ENCODE measurements around the gene ARHGEF40.

ARHGEF40 gene

DNA sequence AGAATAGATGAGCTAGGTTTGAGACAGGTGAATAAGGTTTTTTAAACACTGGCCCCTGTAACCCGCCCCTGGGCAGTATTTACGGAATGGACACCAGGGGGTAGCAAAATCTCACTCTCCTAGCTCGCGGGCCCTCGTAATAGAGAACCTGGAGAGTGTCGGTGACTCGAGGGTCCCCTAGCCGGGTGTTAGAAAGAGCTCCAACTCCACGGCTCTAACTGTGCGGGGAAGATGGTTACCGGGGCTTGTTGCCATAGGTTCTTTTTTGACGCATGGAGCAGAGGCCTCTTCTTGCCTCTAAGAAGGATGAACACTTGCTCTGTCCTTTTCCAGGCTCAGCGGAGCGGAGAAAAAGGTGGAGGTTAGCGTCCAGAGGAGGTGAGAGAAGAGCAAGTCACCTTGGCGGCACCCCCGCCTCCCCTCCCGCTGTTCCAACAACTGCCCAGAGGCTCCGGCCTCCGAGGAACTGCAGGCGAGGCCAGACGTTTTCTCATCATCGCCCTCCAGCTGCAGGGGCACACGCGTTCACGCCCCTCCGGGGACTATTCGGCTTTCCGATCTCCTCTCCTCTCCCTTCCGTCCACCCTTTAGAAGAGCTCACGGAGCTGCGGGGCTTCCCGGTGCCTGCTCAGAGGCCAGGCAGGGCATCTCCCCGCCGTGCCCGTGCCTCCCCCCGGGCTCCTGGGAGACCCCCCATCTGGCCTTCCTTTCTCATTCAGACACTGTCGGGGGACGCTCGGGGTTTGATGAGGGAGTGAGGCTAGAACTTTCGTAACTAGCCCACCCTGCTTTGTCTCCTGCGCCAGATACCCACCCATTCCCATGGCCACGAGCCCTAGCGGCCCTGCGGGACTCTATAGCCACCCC, 1.4 kb upstream of the ARHGEF40 start:
- TF ChIP-seq, protein P1, sequence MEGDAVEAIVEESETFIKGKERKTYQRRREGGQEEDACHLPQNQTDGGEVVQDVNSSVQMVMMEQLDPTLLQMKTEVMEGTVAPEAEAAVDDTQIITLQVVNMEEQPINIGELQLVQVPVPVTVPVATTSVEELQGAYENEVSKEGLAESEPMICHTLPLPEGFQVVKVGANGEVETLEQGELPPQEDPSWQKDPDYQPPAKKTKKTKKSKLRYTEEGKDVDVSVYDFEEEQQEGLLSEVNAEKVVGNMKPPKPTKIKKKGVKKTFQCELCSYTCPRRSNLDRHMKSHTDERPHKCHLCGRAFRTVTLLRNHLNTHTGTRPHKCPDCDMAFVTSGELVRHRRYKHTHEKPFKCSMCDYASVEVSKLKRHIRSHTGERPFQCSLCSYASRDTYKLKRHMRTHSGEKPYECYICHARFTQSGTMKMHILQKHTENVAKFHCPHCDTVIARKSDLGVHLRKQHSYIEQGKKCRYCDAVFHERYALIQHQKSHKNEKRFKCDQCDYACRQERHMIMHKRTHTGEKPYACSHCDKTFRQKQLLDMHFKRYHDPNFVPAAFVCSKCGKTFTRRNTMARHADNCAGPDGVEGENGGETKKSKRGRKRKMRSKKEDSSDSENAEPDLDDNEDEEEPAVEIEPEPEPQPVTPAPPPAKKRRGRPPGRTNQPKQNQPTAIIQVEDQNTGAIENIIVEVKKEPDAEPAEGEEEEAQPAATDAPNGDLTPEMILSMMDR (IDR thresholded peaks at IDR 0.05) = peak; percentile 45
- Mint-ChIP-seq H3K4me3 (peak overlapping the region; percentile 88), H3K9me3 (no peaks in the 10 kb centered on the region), H3K4me1 (peaks cover 61% of the 10 kb centered on the region), H3K27me3 (ENCODE audit: low read depth, poor library complexity) (peaks cover 3% of the 10 kb centered on the region), H3K27ac (peak overlapping the region; percentile 94), H3K36me3 (ENCODE audit: low read depth) (peaks cover 7% of the 10 kb centered on the region)
- DNase-seq = peak; percentile 57

DNA sequence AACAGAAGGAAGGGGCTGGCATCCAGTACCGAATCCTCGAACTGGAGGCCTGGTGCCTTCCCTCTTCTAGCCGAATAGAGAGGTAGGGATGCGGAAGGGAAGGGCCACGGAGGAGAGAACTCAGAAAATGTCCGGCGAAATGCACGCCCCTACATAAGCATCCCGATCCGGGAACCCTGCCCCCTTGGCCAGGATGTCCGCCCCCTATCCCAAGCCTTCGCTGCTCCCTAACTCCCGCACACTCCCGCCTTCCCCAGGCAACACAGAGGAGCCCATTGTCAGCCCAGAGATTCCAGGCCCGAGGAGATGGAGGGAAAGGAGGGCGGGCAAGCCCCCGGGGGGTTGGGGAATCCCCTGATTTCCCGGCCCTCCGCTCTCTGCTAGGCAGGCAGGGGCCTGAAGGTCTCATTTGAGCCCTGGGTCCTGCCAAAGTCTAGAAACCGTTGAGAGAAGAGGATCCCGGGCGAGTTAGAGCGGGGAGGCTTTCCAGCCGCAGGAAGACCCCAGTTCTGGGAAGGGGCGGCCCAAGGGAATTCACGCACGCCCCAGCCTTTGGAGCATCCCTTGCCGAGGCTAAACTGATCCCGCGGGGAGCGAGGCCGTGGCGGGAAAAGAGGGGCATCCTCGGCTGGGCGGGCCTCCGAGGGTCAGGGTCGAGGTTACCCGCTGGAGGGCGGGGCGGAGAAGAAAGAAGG, 569 bp upstream of the ARHGEF40 start:
- Mint-ChIP-seq H3K36me3 (ENCODE audit: low read depth) (peaks cover 9% of the 10 kb centered on the region), H3K9me3 (no peaks in the 10 kb centered on the region), H3K27me3 (ENCODE audit: low read depth, poor library complexity) (peaks cover 3% of the 10 kb centered on the region), H3K27ac (peak overlapping the region; percentile 94), H3K4me3 (peak overlapping the region; percentile 88), H3K4me1 (peaks cover 62% of the 10 kb centered on the region)
- peak; percentile 52 for DNase-seq
- TF ChIP-seq, protein P1 (IDR thresholded peaks at IDR 0.05) = no peak

DNA sequence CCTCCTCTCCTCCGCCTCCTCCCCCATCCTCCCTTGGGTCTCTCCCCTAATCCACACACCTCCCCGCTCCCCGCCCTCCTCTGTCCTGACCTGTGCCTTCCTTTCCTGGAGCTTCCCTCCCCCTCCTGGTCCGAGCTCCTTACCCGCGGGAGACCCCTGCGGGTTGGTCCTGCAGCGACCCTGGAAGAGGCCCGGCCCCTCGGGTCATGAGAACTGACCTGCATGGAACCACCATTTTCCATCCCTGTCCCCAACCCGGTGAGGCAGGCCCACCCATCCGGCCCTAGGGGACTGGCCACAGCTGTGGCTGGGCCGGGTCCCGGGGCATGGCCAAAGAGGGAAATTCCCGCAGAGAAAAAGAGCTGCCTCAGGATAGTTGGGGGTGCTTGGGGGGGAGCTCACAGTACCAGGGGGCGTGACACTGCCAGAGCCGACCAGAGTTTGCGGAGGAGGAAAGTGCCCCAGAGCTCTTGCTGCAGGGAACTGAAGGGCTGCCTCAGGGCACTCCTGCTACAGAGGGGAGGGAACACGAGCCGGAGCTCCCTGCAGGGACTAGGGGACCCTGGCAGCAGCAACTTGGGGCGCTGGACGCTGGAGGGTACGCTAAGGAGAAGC, 613 bp downstream of the ARHGEF40 start:
- Mint-ChIP-seq H3K36me3 (ENCODE audit: low read depth) (peaks cover 20% of the 10 kb centered on the region), H3K9me3 (no peaks in the 10 kb centered on the region), H3K27me3 (ENCODE audit: low read depth, poor library complexity) (no peaks in the 10 kb centered on the region), H3K4me1 (peaks cover 58% of the 10 kb centered on the region), H3K27ac (peak overlapping the region; percentile 99), H3K4me3 (peak overlapping the region; percentile 94)
- DNase-seq = peak; percentile 82
- TF ChIP-seq, protein P1 (IDR thresholded peaks at IDR 0.05) = no peak

- H3K9me3 Mint-ChIP-seq = no peaks in the 10 kb centered on the region
- peak; percentile 76 for DNase-seq
- H3K4me3 Mint-ChIP-seq = peak overlapping the region; percentile 94
- H3K27me3 Mint-ChIP-seq (ENCODE audit: low read depth, poor library complexity) = no peaks in the 10 kb centered on the region
- peaks cover 28% of the 10 kb centered on the region for H3K36me3 Mint-ChIP-seq (ENCODE audit: low read depth)
- peaks cover 61% of the 10 kb centered on the region for H3K4me1 Mint-ChIP-seq
- TF ChIP-seq, protein P1 (IDR thresholded peaks at IDR 0.05) = no peak
- H3K27ac Mint-ChIP-seq = peak overlapping the region; percentile 99
These were observed 1.3 kb downstream of the ARHGEF40 start for GRCh38 chr14:21071225-21072030.

GRCh38 chr14:21072031-21072473, 1.9 kb downstream of the ARHGEF40 start:
- peaks cover 56% of the 10 kb centered on the region for H3K4me1 Mint-ChIP-seq
- no peaks in the 10 kb centered on the region for H3K9me3 Mint-ChIP-seq
- H3K27ac Mint-ChIP-seq = peak overlapping the region; percentile 99
- no peaks in the 10 kb centered on the region for H3K27me3 Mint-ChIP-seq (ENCODE audit: low read depth, poor library complexity)
- DNase-seq = no peak
- peaks cover 34% of the 10 kb centered on the region for H3K36me3 Mint-ChIP-seq (ENCODE audit: low read depth)
- peak overlapping the region; percentile 94 for H3K4me3 Mint-ChIP-seq
- TF ChIP-seq, protein P1 (IDR thresholded peaks at IDR 0.05) = no peak

All from nephron progenitor cell (in vitro differentiated cells).